Panc1 (cell line): ENCODE measurements around the gene TRIM74.
"Not testable (repeated sequence)": the region's sequence is repeated elsewhere in the genome, so short reads cannot be mapped to it uniquely, and the experiment has no call there.

Experiments
- POLR2AphosphoS5 ChIP-seq: IDR thresholded peaks from 2 replicates; pipeline ENCODE4 v1.6.1; 2012; ENCODE audit warnings: mild to moderate bottlenecking, low read depth, low read length, moderate library complexity
- TF ChIP-seq, protein P1 (sequence below): fragments of 450-650 bp; IDR thresholded peaks from 2 replicates; pipeline ENCODE4 v1.5.1; 2017; ENCODE audit warnings: mild to moderate bottlenecking
- TF ChIP-seq, protein P2 (sequence below), 2 experiments: IDR thresholded peaks; 2 replicates each; pipeline ENCODE4 v1.6.1; 2011 to 2012; ENCODE audit warnings: low read depth in 2 of 2, control low read depth in 1 of 2, low read length in 1 of 2, mild to moderate bottlenecking in 1 of 2, moderate library complexity in 1 of 2; ENCODE audit not compliant: insufficient read depth in 1 of 2

DNA sequence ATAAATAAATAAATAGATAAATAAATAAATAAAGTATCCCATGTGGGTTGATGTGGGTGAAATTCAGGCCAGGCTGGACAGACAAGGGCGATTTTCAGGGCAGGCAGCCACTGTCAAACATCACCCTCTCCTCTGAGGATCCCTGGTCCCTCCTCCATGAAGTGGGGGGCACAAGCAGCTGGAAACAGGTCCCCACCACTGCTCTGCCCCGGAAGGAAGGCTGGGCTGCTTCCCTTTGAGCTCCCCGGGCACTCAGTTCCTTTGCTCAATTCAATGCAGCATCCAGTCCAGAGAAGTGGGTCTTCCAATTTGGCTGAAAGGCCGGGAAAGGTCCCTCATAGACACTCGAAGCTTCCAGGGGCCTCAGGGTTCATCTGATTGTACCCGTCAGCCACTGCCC is 11.1 kb upstream of the TRIM74 start:
- TF ChIP-seq, protein P1, sequence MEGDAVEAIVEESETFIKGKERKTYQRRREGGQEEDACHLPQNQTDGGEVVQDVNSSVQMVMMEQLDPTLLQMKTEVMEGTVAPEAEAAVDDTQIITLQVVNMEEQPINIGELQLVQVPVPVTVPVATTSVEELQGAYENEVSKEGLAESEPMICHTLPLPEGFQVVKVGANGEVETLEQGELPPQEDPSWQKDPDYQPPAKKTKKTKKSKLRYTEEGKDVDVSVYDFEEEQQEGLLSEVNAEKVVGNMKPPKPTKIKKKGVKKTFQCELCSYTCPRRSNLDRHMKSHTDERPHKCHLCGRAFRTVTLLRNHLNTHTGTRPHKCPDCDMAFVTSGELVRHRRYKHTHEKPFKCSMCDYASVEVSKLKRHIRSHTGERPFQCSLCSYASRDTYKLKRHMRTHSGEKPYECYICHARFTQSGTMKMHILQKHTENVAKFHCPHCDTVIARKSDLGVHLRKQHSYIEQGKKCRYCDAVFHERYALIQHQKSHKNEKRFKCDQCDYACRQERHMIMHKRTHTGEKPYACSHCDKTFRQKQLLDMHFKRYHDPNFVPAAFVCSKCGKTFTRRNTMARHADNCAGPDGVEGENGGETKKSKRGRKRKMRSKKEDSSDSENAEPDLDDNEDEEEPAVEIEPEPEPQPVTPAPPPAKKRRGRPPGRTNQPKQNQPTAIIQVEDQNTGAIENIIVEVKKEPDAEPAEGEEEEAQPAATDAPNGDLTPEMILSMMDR = not testable (repeated sequence)
- not testable (repeated sequence) for TF ChIP-seq POLR2AphosphoS5
- TF ChIP-seq, protein P2, sequence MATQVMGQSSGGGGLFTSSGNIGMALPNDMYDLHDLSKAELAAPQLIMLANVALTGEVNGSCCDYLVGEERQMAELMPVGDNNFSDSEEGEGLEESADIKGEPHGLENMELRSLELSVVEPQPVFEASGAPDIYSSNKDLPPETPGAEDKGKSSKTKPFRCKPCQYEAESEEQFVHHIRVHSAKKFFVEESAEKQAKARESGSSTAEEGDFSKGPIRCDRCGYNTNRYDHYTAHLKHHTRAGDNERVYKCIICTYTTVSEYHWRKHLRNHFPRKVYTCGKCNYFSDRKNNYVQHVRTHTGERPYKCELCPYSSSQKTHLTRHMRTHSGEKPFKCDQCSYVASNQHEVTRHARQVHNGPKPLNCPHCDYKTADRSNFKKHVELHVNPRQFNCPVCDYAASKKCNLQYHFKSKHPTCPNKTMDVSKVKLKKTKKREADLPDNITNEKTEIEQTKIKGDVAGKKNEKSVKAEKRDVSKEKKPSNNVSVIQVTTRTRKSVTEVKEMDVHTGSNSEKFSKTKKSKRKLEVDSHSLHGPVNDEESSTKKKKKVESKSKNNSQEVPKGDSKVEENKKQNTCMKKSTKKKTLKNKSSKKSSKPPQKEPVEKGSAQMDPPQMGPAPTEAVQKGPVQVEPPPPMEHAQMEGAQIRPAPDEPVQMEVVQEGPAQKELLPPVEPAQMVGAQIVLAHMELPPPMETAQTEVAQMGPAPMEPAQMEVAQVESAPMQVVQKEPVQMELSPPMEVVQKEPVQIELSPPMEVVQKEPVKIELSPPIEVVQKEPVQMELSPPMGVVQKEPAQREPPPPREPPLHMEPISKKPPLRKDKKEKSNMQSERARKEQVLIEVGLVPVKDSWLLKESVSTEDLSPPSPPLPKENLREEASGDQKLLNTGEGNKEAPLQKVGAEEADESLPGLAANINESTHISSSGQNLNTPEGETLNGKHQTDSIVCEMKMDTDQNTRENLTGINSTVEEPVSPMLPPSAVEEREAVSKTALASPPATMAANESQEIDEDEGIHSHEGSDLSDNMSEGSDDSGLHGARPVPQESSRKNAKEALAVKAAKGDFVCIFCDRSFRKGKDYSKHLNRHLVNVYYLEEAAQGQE (IDR thresholded peaks at IDR 0.05; ENCODE audit: insufficient read depth in 1 of 2, low read depth in 2 of 2, low read length in 1 of 2) = not testable (repeated sequence)
